C4-2B (cell line): ENCODE measurements around the gene NUDT22.

Experiments
- H3K27ac ChIP-seq: fragments of 450-650 bp; 2 replicates; pipeline ENCODE4 v1.5.1; 2017
- CTCF ChIP-seq: fragments of 450-650 bp; conservative IDR thresholded peaks from 2 replicates; pipeline ENCODE4 v1.5.1; 2017; ENCODE audit warnings: mild to moderate bottlenecking
- ZFX ChIP-seq: fragments of 450-650 bp; IDR thresholded peaks from 2 replicates; pipeline ENCODE4 v1.6.1; 2017

The NUDT22 gene

GRCh38 chr11:64229744-64230170, 3.7 kb downstream of the NUDT22 start:
- peak overlapping the region; percentile 78 for H3K27ac ChIP-seq

GRCh38 chr11:64230171-64230984, 4.3 kb downstream of the NUDT22 start, which contains the start of gene DNAJC4:
Gene DNAJC4 (plus strand): TSS chr11:64230548. CDS start chr11:64230855, 307 bp downstream.
- peak within 1 kb of the TSS; percentile 78 for H3K27ac ChIP-seq
- TF ChIP-seq ZFX (no peak; the same call in 1 of the 2 replicates), CTCF (no peak)

More at GRCh38 chr11:64229744-64230170, 3.7 kb downstream of the NUDT22 start:
- TF ChIP-seq CTCF (no peak), ZFX (no peak)

- H3K27ac ChIP-seq, result peak overlapping the region; percentile 78
- TF ChIP-seq ZFX, result no peak
- no peak for TF ChIP-seq CTCF
Observed at GRCh38 chr11:64230985-64231365, 4.9 kb downstream of the NUDT22 start.

GRCh38 chr11:64231546-64231945, 5.5 kb downstream of the NUDT22 start:
- TF ChIP-seq ZFX (no peak), CTCF (no peak)
- H3K27ac ChIP-seq, result no peak overlapping the region

GRCh38 chr11:64232182-64232966, 6.3 kb downstream of the NUDT22 start:
- H3K27ac ChIP-seq, result no peak overlapping the region
- TF ChIP-seq ZFX (no peak), CTCF (no peak)

- no peak for TF ChIP-seq CTCF
- no peak for TF ChIP-seq ZFX
- H3K27ac ChIP-seq, result no peak overlapping the region
Observed at GRCh38 chr11:64232967-64233315, 6.9 kb downstream of the NUDT22 start.
